ENCODE measurements around the gene CLASP1. TPM values are rescaled to one million over a fixed set of nuclear protein-coding genes. Genes with fewer than 3 reads are reported as not detected.

The CLASP1 gene
- total and polyA plus RNA-seq, 2 donors (not counting 3 experiments of a cell fraction or from before 2014, with no cell fraction given) = 10.0 to 57.9 TPM

DNA sequence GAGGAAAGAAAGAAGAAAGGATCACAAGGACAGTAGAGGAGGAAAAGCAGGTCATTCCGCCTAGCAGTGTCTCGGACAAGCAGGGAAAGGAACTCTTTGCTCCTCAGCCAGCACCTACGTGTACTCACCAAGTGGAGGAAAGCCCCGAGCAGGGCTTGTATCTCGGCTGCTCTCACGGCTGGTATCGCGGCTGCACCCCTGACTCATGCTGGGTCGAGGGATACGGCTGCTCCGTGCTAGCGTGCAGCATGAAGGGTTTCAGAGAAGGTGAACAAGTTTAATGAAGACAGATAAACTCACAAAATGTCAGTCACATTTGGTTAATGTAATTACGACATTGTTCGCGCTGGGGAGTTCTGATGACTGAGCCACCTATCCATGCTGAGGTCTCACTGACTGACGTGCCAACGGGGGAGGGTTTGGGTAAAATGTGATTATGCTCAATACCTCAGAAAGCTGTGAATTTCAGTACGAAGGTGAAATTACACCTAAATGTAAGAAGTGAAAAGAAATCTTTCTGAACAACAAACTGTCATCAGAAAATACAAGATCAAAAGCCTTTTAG lies 230.7 kb downstream of the CLASP1 start:
- Histone ChIP-seq H3K9me3 (replicated peaks; ENCODE audit: control insufficient read depth, insufficient read depth, low read length) (no peaks in the 10 kb centered on the region), H3K27me3 (ENCODE audit: control insufficient read depth in 2 of 2, insufficient read depth in 2 of 2, low read length in 2 of 2) (no peaks in the 10 kb centered on the region), H4K20me1 (replicated peaks; ENCODE audit: control insufficient read depth, extremely low read depth, insufficient read depth, low read length) (peaks cover under 1% of the 10 kb centered on the region), H3K79me2 (ENCODE audit: control insufficient read depth, insufficient read depth, low read length) (no peaks in the 10 kb centered on the region), H3K4me2 (ENCODE audit: insufficient read depth, low read length) (no peak overlapping the region), H3K4me3 (replicated peaks in 1 of 3; ENCODE audit: insufficient read depth in 1 of 3, low read depth in 1 of 3, low read length in 3 of 3) (no peak overlapping the region), H3K36me3 (ENCODE audit: control insufficient read depth in 2 of 2, extremely low read depth in 1 of 2, insufficient read depth in 2 of 2, low read length in 2 of 2) (peaks cover 8 to 9% of the 10 kb centered on the region in 2 experiments), H3K9me1 (replicated peaks; ENCODE audit: control insufficient read depth, extremely low read depth, insufficient read depth, low read length) (no peaks in the 10 kb centered on the region), H2AFZ (ENCODE audit: low read depth, low read length) (no peak overlapping the region), H3K4me1 (ENCODE audit: control insufficient read depth, extremely low read depth, insufficient read depth, low read length) (no peaks in the 10 kb centered on the region), H3K9ac (replicated peaks; ENCODE audit: extremely low read depth, insufficient read depth, low read length) (no peak overlapping the region), H3K27ac (ENCODE audit: insufficient read depth, low read depth, low read length) (no peak overlapping the region)
- no peak for TF ChIP-seq POLR2A (IDR thresholded peaks at IDR 0.05; ENCODE audit: low read depth, low read length)
- DNase-seq (ENCODE audit: low read depth, low spot score) = no peak
- ChIA-PET POLR2A (no interaction called here), CTCF (no interaction called here)
- dilution Hi-C loops (cut with MboI; ENCODE audit: extremely low pct_ligation_motif_present, low sequenced_read_pairs) (no loop called here), intact Hi-C loops (cut with micrococcal nuclease) (loop anchor here (5.0 kb wide), 1 partner anchor 59 kb away; no protein-coding TSS in a partner anchor)
- BruUV-seq (replicated peaks) = no TSS peak
- no peak for FAIRE-seq

DNA sequence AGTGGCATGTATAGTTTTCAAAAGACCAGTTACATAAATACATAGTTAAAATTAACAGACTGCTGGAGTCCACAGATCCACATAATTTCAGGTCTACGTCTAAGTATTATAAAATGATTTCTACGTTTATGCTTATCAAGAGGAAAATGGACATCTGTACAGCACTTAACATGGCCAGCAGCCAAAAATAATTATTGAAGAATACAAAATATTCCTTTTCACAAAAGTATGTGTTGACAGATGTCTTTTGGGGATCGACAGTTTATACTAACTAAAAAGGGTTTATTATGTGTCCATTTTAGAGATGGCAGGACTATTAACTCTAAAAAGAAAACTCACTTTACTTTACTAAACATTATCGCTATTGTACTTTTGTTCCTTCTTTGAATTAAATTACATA lies 231.4 kb downstream of the CLASP1 start:
- Histone ChIP-seq H4K20me1 (replicated peaks; ENCODE audit: control insufficient read depth, extremely low read depth, insufficient read depth, low read length) (no peaks in the 10 kb centered on the region), H3K4me3 (replicated peaks in 1 of 3; ENCODE audit: insufficient read depth in 1 of 3, low read depth in 1 of 3, low read length in 3 of 3) (no peak overlapping the region), H3K79me2 (ENCODE audit: control insufficient read depth, insufficient read depth, low read length) (no peaks in the 10 kb centered on the region), H3K9me1 (replicated peaks; ENCODE audit: control insufficient read depth, extremely low read depth, insufficient read depth, low read length) (no peaks in the 10 kb centered on the region), H3K4me2 (ENCODE audit: insufficient read depth, low read length) (no peak overlapping the region), H3K9ac (replicated peaks; ENCODE audit: extremely low read depth, insufficient read depth, low read length) (no peak overlapping the region), H3K27me3 (ENCODE audit: control insufficient read depth in 2 of 2, insufficient read depth in 2 of 2, low read length in 2 of 2) (no peaks in the 10 kb centered on the region), H3K9me3 (replicated peaks; ENCODE audit: control insufficient read depth, insufficient read depth, low read length) (no peaks in the 10 kb centered on the region), H2AFZ (ENCODE audit: low read depth, low read length) (no peak overlapping the region), H3K36me3 (ENCODE audit: control insufficient read depth in 2 of 2, extremely low read depth in 1 of 2, insufficient read depth in 2 of 2, low read length in 2 of 2) (peaks cover 7 to 9% of the 10 kb centered on the region in 2 experiments), H3K4me1 (ENCODE audit: control insufficient read depth, extremely low read depth, insufficient read depth, low read length) (no peaks in the 10 kb centered on the region), H3K27ac (ENCODE audit: insufficient read depth, low read depth, low read length) (no peak overlapping the region)
- TF ChIP-seq POLR2AphosphoS5 (IDR thresholded peaks at IDR 0.05; ENCODE audit: insufficient read depth, low read depth, low read length) (no peak), POLR2A (IDR thresholded peaks at IDR 0.05; ENCODE audit: low read depth, low read length) (no peak), MYC (IDR thresholded peaks at IDR 0.05; ENCODE audit: low read depth, low read length) (no peak), JUN (IDR thresholded peaks at IDR 0.05; ENCODE audit: borderline replicate concordance, insufficient read depth, insufficient read length, low read depth) (no peak), MAX (IDR thresholded peaks at IDR 0.05; ENCODE audit: insufficient read depth, insufficient read length) (no peak), EZH2 (IDR thresholded peaks at IDR 0.05; ENCODE audit: borderline replicate concordance, low read depth, low read length, severe bottlenecking) (no peak), FOS (IDR thresholded peaks at IDR 0.05; ENCODE audit: borderline replicate concordance, insufficient read depth, low read length) (no peak), GATA2 (IDR thresholded peaks at IDR 0.05; ENCODE audit: insufficient read depth, insufficient read length, low read depth, low read length) (no peak)
- TF ChIP-seq, protein P1, sequence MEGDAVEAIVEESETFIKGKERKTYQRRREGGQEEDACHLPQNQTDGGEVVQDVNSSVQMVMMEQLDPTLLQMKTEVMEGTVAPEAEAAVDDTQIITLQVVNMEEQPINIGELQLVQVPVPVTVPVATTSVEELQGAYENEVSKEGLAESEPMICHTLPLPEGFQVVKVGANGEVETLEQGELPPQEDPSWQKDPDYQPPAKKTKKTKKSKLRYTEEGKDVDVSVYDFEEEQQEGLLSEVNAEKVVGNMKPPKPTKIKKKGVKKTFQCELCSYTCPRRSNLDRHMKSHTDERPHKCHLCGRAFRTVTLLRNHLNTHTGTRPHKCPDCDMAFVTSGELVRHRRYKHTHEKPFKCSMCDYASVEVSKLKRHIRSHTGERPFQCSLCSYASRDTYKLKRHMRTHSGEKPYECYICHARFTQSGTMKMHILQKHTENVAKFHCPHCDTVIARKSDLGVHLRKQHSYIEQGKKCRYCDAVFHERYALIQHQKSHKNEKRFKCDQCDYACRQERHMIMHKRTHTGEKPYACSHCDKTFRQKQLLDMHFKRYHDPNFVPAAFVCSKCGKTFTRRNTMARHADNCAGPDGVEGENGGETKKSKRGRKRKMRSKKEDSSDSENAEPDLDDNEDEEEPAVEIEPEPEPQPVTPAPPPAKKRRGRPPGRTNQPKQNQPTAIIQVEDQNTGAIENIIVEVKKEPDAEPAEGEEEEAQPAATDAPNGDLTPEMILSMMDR (IDR thresholded peaks at IDR 0.05; ENCODE audit: extremely low read depth in 1 of 2, insufficient read depth in 1 of 2, low read depth in 1 of 2, low read length in 2 of 2) = no peak
- dilution Hi-C loops (cut with MboI; ENCODE audit: extremely low pct_ligation_motif_present, low sequenced_read_pairs) = no loop called here
- ChIA-PET POLR2A (no interaction called here), CTCF (no interaction called here)
- BruUV-seq (replicated peaks) = no TSS peak
- DNase-seq (ENCODE audit: low read depth, low spot score) = peak; percentile 36
- no peak for FAIRE-seq
- intact Hi-C loops (cut with micrococcal nuclease) = loop anchor here (5.0 kb wide), 1 partner anchor 59 kb away; no protein-coding TSS in a partner anchor

All from endothelial cell of umbilical vein (primary cell).